B cell (primary cell): ENCODE results near the gene EIF2B4. TPM values are rescaled to one million over a fixed set of nuclear protein-coding genes. Genes with fewer than 3 reads are reported as not detected.

ENCODE experiments used
- ATAC-seq: fragments of 200-7000 bp; cut with Tn5 transposase; one replicate; pipeline ENCODE4 v1.10.0; 2021; ENCODE audit warnings: low read depth, mild to moderate bottlenecking, moderate number of reproducible peaks, moderate library complexity
- CTCF ChIA-PET: fragments of 350-600 bp; sonication (Branson Sonifier 250); formaldehyde crosslinking; loops from one replicate; lab custom pipeline; 2021; ENCODE audit warnings: antibody characterized with exemption, inconsistent platforms; lab: Charles Lee
- POLR2A ChIA-PET: fragments of 350-600 bp; sonication (Branson Sonifier 250); formaldehyde crosslinking; loops from one replicate; lab custom pipeline; 2021; ENCODE audit warnings: antibody characterized with exemption; lab: Charles Lee
- DNase-seq: peaks from one replicate; pipeline ENCODE4 v3.0.0; 2013
- H2AFZ ChIP-seq: 2 replicates; pipeline ENCODE4 v1.6.1; 2012; ENCODE audit warnings: mild to moderate bottlenecking, low read depth, low read length; ENCODE audit not compliant: insufficient read depth, poor library complexity, severe bottlenecking
- H3K27ac ChIP-seq, 2 donors: 1 replicate in 1 of 2; 2 replicates in 1 of 2; pipeline ENCODE4 v1.5.1; 2012 to 2013; ENCODE audit warnings: low read length in 2 of 2, mild to moderate bottlenecking in 2 of 2, moderate library complexity in 1 of 2
- H3K27me3 ChIP-seq, 4 experiments: fragments of 200-600 bp in 1 of 4; sonication (generic) in 1 of 4; replicated peaks in 1 of 4; 1 replicate in 2 of 4; 2 replicates in 2 of 4; pipeline versions ENCODE4 v1.6.1 to v1.7.0; 2013 to 2016; ENCODE audit warnings: low read length in 3 of 4, mild to moderate bottlenecking in 2 of 4, mixed read lengths in 1 of 4, moderate library complexity in 1 of 4; ENCODE audit not compliant: insufficient read depth in 4 of 4, control insufficient read depth in 3 of 4; ENCODE audit errors: control extremely low read depth in 1 of 4
- H3K36me3 ChIP-seq, 2 experiments: replicated peaks in 1 of 2; 1 replicate in 1 of 2; 2 replicates in 1 of 2; pipeline versions ENCODE4 v1.6.1 to v1.7.1; 2013; ENCODE audit warnings: low read length in 1 of 2; ENCODE audit not compliant: insufficient read depth in 2 of 2, control insufficient read depth in 1 of 2; ENCODE audit errors: control extremely low read depth in 1 of 2, extremely low read depth in 1 of 2
- H3K4me1 ChIP-seq, 2 donors: fragments of 200-600 bp in 1 of 2; sonication (generic) in 1 of 2; 1 replicate in 1 of 2; 2 replicates in 1 of 2; pipeline versions ENCODE4 v1.5.1 to v1.6.1; 2013 to 2017; ENCODE audit warnings: low read length in 2 of 2; ENCODE audit not compliant: control insufficient read depth in 2 of 2, insufficient read depth in 2 of 2
- H3K4me2 ChIP-seq: replicated peaks from 2 replicates; pipeline ENCODE3; 2012; ENCODE audit warnings: mild to moderate bottlenecking, low read depth, low read length; ENCODE audit not compliant: poor library complexity, severe bottlenecking
- H3K4me3 ChIP-seq, 5 experiments: fragments of 200-600 bp in 1 of 5; sonication (generic) in 1 of 5; 1 replicate in 3 of 5; 2 replicates in 2 of 5; pipeline versions ENCODE4 v1.5.1 to v1.7.0; 2011 to 2016; ENCODE audit warnings: low read length in 4 of 5, mild to moderate bottlenecking in 4 of 5, low read depth in 2 of 5, control low read depth in 1 of 5, moderate library complexity in 1 of 5; ENCODE audit not compliant: insufficient read depth in 1 of 5; ENCODE audit errors: control extremely low read depth in 1 of 5, extremely low read depth in 1 of 5
- H3K79me2 ChIP-seq: fragments of 200-600 bp; sonication (generic); one replicate; pipeline ENCODE4 v1.6.0; 2016; ENCODE audit warnings: low read length; ENCODE audit not compliant: control insufficient read depth, insufficient read depth
- H3K9ac ChIP-seq: fragments of 200-600 bp; sonication (generic); 2 replicates; pipeline ENCODE4 v1.6.1; 2017; ENCODE audit warnings: mild to moderate bottlenecking, low read length, moderate library complexity
- H3K9me3 ChIP-seq, 3 donors: one replicate each; pipeline versions ENCODE4 v1.6.1 to v1.7.1; 2013; ENCODE audit warnings: low read length in 2 of 3; ENCODE audit not compliant: control insufficient read depth in 2 of 3, insufficient read depth in 1 of 3; ENCODE audit errors: control extremely low read depth in 1 of 3
- H4K20me1 ChIP-seq: 2 replicates; pipeline ENCODE4 v1.6.0; 2012; ENCODE audit warnings: mild to moderate bottlenecking, low read length; ENCODE audit not compliant: insufficient read depth, control insufficient read depth, poor library complexity, severe bottlenecking
- H3K27ac Mint-ChIP-seq: one replicate; pipeline ENCODE4 v1.8.0; 2021; ENCODE audit warnings: mixed read lengths
- H3K27me3 Mint-ChIP-seq: one replicate; pipeline ENCODE4 v1.8.0; 2021; ENCODE audit warnings: mixed read lengths
- H3K4me1 Mint-ChIP-seq: one replicate; pipeline ENCODE4 v1.8.0; 2021; ENCODE audit warnings: mixed read lengths
- H3K4me3 Mint-ChIP-seq: one replicate; pipeline ENCODE4 v1.8.0; 2021; ENCODE audit warnings: mixed read lengths
- H3K9me3 Mint-ChIP-seq: one replicate; pipeline ENCODE4 v1.8.0; 2022; ENCODE audit warnings: mixed read lengths; ENCODE audit not compliant: insufficient read depth
- CTCF ChIP-seq: fragments of 200-600 bp; IDR thresholded peaks from one replicate; pipeline ENCODE4 v1.8.0; 2022; ENCODE audit warnings: antibody characterized with exemption, mild to moderate bottlenecking
- EZH2 ChIP-seq: IDR thresholded peaks from 2 replicates; pipeline ENCODE4 v1.6.1; 2012; ENCODE audit warnings: borderline replicate concordance, low read depth, mild to moderate bottlenecking, moderate library complexity, low read length; ENCODE audit not compliant: insufficient read depth, poor library complexity, severe bottlenecking
- WGBS: methylation state at CpG from one replicate; pipeline ENCODE4 v1.1.5; 2013; ENCODE audit warnings: missing lambda C conversion rate; ENCODE audit not compliant: insufficient coverage; 5-methylcytosine and 5-hydroxymethylcytosine counted together
- intact Hi-C: fragments of 100-400 bp; cut with micrococcal nuclease; formaldehyde crosslinking; loops from one replicate; pipeline ENCODE4 v1.10.0; 2022
- polyA plus RNA-seq: library from polyadenylated mRNA; depleted of rRNA; stranded (reverse); fragments of >200 nt; gene quantifications from 2 replicates; pipeline ENCODE4 v1.2.3, GENCODE V29; 2012
- total RNA-seq, 2 donors: library from RNA; stranded (reverse); fragments of 120-200 nt in 1 of 2; gene quantifications; 1 replicate in 1 of 2; 2 replicates in 1 of 2; pipeline versions ENCODE4 v1.2.3 to v1.2.4, GENCODE V29; 2013 to 2022

The EIF2B4 gene
- total and polyA plus RNA-seq, 2 donors (not counting 1 experiment from before 2014, with no cell fraction given): 33.8 to 56.7 TPM

- peaks cover 26% of the 10 kb centered on the region for H3K4me1 Mint-ChIP-seq
- peaks cover 61% of the 10 kb centered on the region for H3K79me2 ChIP-seq
These were observed 38.6 kb upstream of the EIF2B4 start for GRCh38 chr2:27408601-27409320.

More at GRCh38 chr2:27408601-27409320, 38.6 kb upstream of the EIF2B4 start:
- TF ChIP-seq CTCF (no peak), EZH2 (no peak)
- DNase-seq: no peak
- Mint-ChIP-seq H3K9me3 (no peaks in the 10 kb centered on the region), H3K27me3 (peaks cover 13% of the 10 kb centered on the region), H3K27ac (peak overlapping the region; percentile 90), H3K4me3 (peak overlapping the region; percentile 87)
- ATAC-seq: no peak
- Histone ChIP-seq H3K27me3 (no peaks in the 10 kb centered on the region), H3K4me3 (peak overlapping the region; percentile 28 to 96 (median 95)), H4K20me1 (peaks cover 14% of the 10 kb centered on the region), H3K4me1 (peaks cover 15 to 20% of the 10 kb centered on the region in 2 donors), H3K36me3 (peaks cover 0 to 7% of the 10 kb centered on the region in 2 experiments), H3K4me2 (peak overlapping the region; percentile 78), H3K9ac (peak overlapping the region; percentile 97), H3K27ac (peak overlapping the region; percentile 51 to 77), H2AFZ (peak overlapping the region; percentile 88), H3K9me3 (no peaks in the 10 kb centered on the region)
- intact Hi-C loops: loop anchor here (1.0 to 10.0 kb wide), 10 partner anchors 20 to 255 kb away; partner anchors contain the start of genes ATRAID, CAD, CCDC121 and EIF2B4
- ChIA-PET CTCF (interaction anchor here (1.1 to 2.6 kb wide), 5 partner anchors 21 to 52 kb away, joined by 3 to 31 read pairs (median 6); partner anchors contain the start of genes GTF3C2, NRBP1 and ZNF513), POLR2A (interaction anchor here (0.5 to 2.1 kb wide), 5 partner anchors 20 to 223 kb away, joined by 3 to 28 read pairs (median 5); partner anchors contain the start of genes CCDC121, GPN1 and NRBP1)
- WGBS: 1% methylated on average over 31 of the region's 33 CpGs
